Activated CD4-positive, alpha-beta T cell treated with anti-CD3 and anti-CD28 coated beads, Interleukin-2, amount 10 ng/mL, durations not matched to agents 24 days and 14 days (primary cell): ENCODE data around the gene BICC1. TPM values are rescaled to one million over a fixed set of nuclear protein-coding genes. Genes with fewer than 3 reads are reported as not detected.

Source experiments
- DNase-seq: peaks from one replicate; pipeline ENCODE4 v3.0.0; 2022
- H3K27ac Mint-ChIP-seq: one replicate; pipeline ENCODE4 v1.8.0; 2022; ENCODE audit warnings: mild to moderate bottlenecking, mixed read lengths
- H3K27me3 Mint-ChIP-seq: one replicate; pipeline ENCODE4 v1.8.0; 2022; ENCODE audit warnings: mixed read lengths
- H3K36me3 Mint-ChIP-seq: one replicate; pipeline ENCODE4 v1.8.0; 2022; ENCODE audit warnings: low read depth, mild to moderate bottlenecking, mixed read lengths
- H3K4me1 Mint-ChIP-seq: one replicate; pipeline ENCODE4 v1.8.0; 2021; ENCODE audit warnings: mixed read lengths
- H3K4me3 Mint-ChIP-seq: one replicate; pipeline ENCODE4 v1.8.0; 2022; ENCODE audit warnings: mild to moderate bottlenecking, moderate library complexity, mixed read lengths
- H3K9me3 Mint-ChIP-seq: one replicate; pipeline ENCODE4 v1.8.0; 2021; ENCODE audit warnings: mixed read lengths
- intact Hi-C: fragments of 100-400 bp; cut with micrococcal nuclease; formaldehyde crosslinking; loops from one replicate; pipeline ENCODE4 v1.15.1; 2023
- total RNA-seq: library from RNA; stranded (reverse); gene quantifications from 2 replicates; pipeline ENCODE4 v1.2.3, GENCODE V29; 2022

BICC1 gene
- total RNA-seq, 1 donor from 2014 or later: not detected

DNA sequence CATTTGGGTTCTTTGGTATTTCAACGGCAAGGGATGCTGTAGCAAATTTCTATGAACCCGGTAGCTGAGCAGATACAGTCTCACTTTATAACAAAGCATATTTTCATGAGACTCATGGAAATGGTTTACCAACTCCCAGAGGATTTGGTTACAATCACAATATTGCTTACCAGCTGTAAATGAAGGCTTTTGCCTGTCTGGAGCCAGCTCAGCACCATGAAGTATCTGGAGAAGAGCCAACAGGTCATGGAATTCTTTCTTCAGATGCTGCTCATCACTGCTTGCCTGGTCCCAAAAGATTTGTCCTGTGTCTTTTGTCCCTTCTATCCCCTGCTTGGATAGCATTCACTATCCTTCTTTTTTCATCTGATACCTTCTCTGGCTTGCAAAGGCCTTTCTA is 346.9 kb downstream of the BICC1 start:
- Mint-ChIP-seq H3K27me3 (no peaks in the 10 kb centered on the region), H3K4me3 (no peak overlapping the region), H3K27ac (no peak overlapping the region), H3K36me3 (no peaks in the 10 kb centered on the region), H3K4me1 (no peaks in the 10 kb centered on the region), H3K9me3 (no peaks in the 10 kb centered on the region)
- intact Hi-C loops: no loop called here
- DNase-seq: no peak

DNA sequence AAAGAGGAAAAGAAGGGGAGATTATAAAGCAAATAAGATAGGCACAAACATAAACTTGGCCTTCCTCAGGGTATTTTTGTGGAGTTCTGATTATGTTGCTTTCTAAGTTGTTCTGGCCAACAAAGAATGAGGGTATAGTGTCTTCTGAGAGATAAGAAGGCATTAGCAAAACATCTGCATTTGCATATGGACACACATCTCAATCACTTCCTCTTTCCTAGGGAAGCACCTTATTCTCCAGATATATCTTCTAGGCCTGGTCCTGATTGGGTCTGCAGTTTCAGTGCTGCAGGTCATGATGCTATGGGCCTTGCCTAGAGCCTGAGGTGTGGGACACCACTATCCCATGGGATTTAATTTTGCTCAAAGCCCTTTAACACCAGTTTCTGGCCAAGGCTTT is 355.0 kb downstream of the BICC1 start:
- Mint-ChIP-seq H3K9me3 (peaks cover 5% of the 10 kb centered on the region), H3K27me3 (no peaks in the 10 kb centered on the region), H3K36me3 (no peaks in the 10 kb centered on the region), H3K4me3 (no peak overlapping the region), H3K4me1 (no peaks in the 10 kb centered on the region), H3K27ac (no peak overlapping the region)
- no peak for DNase-seq
- intact Hi-C loops: no loop called here

DNA sequence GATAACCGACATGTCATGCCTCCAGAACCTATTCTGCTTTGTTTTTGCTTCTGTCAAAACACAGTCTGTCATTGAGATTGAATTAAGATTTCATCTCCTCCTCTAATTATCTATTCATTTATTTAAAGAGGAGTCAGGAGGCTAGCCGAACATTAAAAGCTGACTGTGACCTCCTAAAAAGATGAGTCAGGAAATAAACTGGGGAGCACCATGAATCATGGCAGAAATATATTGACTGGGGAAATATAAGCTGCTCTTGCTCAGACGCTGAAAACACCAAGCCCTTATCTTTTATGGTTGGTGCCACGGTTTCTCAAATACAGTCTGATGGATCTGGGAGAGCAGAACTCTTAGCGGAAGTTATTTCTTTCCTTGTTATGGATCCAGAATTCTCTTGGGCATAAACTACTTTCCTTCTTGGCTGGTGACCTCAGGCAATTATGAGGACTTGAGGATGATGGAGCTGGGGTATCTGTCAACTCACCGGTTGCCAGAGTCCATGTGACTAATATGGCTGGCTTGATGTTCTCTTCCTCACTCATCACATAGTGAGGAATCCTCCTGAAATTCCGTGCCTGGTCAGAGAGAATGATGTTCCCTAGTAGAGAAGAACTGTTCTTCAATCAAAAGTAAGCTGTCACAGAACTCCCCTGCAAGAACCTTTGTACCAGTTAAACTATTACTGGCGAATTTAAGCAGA is 356.2 kb downstream of the BICC1 start:
- H3K27me3 Mint-ChIP-seq: no peaks in the 10 kb centered on the region
- DNase-seq: no peak
- H3K4me1 Mint-ChIP-seq: no peaks in the 10 kb centered on the region
- no peak overlapping the region for H3K4me3 Mint-ChIP-seq
- intact Hi-C loops: no loop called here
- H3K36me3 Mint-ChIP-seq: no peaks in the 10 kb centered on the region
- peaks cover 5% of the 10 kb centered on the region for H3K9me3 Mint-ChIP-seq
- no peak overlapping the region for H3K27ac Mint-ChIP-seq

DNA sequence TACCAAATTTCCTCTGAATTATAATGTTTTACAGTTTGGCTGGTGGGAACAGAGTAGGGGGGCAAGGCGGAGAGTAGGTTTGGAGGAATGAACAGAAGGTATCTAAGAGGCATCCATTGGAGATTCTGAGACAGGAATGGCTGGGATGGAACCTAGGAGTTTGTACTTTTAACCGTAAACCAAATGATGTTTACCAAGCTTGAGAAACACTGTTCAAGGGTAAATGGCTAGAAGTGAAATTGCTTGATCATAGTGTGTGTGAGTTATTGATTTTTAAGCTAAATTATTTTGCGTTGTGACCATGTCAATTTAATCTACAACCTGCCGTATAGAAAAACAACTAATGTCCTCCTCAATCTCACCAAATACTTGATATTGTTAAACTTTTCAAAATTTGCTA is 357.4 kb downstream of the BICC1 start:
- H3K27ac Mint-ChIP-seq: no peak overlapping the region
- intact Hi-C loops: no loop called here
- H3K9me3 Mint-ChIP-seq: peaks cover 1% of the 10 kb centered on the region
- H3K4me1 Mint-ChIP-seq: no peaks in the 10 kb centered on the region
- no peaks in the 10 kb centered on the region for H3K27me3 Mint-ChIP-seq
- no peak overlapping the region for H3K4me3 Mint-ChIP-seq
- H3K36me3 Mint-ChIP-seq: no peaks in the 10 kb centered on the region
- DNase-seq: no peak

DNA sequence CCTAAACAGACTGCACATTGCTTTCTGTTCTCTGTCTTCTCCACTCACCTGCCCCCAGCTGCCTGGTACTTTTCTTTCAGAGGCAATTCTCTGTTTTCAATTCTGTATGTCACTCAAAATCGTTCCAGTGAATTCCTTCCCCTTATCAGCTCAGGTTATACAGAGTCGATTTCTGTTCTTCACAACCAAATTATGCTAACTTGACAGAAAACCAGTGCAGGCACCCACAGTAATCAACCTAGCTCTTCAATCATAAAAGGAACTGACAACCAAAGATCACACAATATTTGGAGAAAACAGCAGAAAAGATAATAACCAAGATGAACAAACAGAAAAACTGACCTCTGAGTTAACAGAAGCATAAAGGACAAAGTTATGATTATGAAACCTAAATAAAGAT is 360.5 kb downstream of the BICC1 start:
- H3K36me3 Mint-ChIP-seq: no peaks in the 10 kb centered on the region
- no peak for DNase-seq
- intact Hi-C loops: no loop called here
- no peaks in the 10 kb centered on the region for H3K4me1 Mint-ChIP-seq
- no peak overlapping the region for H3K27ac Mint-ChIP-seq
- H3K9me3 Mint-ChIP-seq: no peaks in the 10 kb centered on the region
- H3K4me3 Mint-ChIP-seq: no peak overlapping the region
- H3K27me3 Mint-ChIP-seq: no peaks in the 10 kb centered on the region

Other genes with a start within 250 kb of the BICC1 start
- gene IPMK, start 245.0 kb upstream of the BICC1 start, total RNA-seq: 8.1 and 9.0 TPM in 2 replicates
- 62.6 and 64.2 TPM in 2 replicates for gene CISD1, start 243.7 kb upstream of the BICC1 start, total RNA-seq
- 15.1 and 19.4 TPM in 2 replicates for gene UBE2D1, start 177.9 kb upstream of the BICC1 start, total RNA-seq
- gene TFAM, start 127.5 kb upstream of the BICC1 start, total RNA-seq: 102 and 108 TPM in 2 replicates